HuH-7 (cell line): Measurements from ENCODE around the gene WSCD1.

Experiments
- DNase-seq: peaks from one replicate; pipeline ENCODE4 v3.0.0; 2011; ENCODE audit warnings: low spot score

WSCD1 gene

GRCh38 chr17:6107791-6108190 lies 37.6 kb downstream of the WSCD1 start:
- DNase-seq, result no peak

- DNase-seq, result no peak
These were observed 38.2 kb downstream of the WSCD1 start for GRCh38 chr17:6108382-6108781.

GRCh38 chr17:6108987-6109386 lies 38.8 kb downstream of the WSCD1 start:
- no peak for DNase-seq

- no peak for DNase-seq
These were observed 39.4 kb downstream of the WSCD1 start for GRCh38 chr17:6109536-6109935.

GRCh38 chr17:6110088-6110487 lies 39.9 kb downstream of the WSCD1 start:
- DNase-seq, result no peak

GRCh38 chr17:6110592-6110991 lies 40.4 kb downstream of the WSCD1 start:
- DNase-seq, result no peak

- DNase-seq, result no peak
These were observed 50.2 kb downstream of the WSCD1 start for GRCh38 chr17:6120351-6120750.

- DNase-seq, result no peak
These were observed 54.7 kb downstream of the WSCD1 start for GRCh38 chr17:6124856-6125255.

- no peak for DNase-seq
These were observed 56.6 kb downstream of the WSCD1 start for GRCh38 chr17:6126768-6127167.

- no peak for DNase-seq
These were observed 64.5 kb downstream of the WSCD1 start for GRCh38 chr17:6134721-6135120.

- DNase-seq, result no peak
These were observed 65.1 kb downstream of the WSCD1 start for GRCh38 chr17:6135236-6135635.

- no peak for DNase-seq
These were observed 65.8 kb downstream of the WSCD1 start for GRCh38 chr17:6135996-6136395.

GRCh38 chr17:6137716-6138502 lies 67.7 kb downstream of the WSCD1 start:
- no peak for DNase-seq

GRCh38 chr17:6138761-6139446 lies 68.7 kb downstream of the WSCD1 start:
- no peak for DNase-seq

- DNase-seq, result no peak
These were observed 69.3 kb downstream of the WSCD1 start for GRCh38 chr17:6139447-6139832.

GRCh38 chr17:6140188-6140587 lies 70.0 kb downstream of the WSCD1 start:
- DNase-seq, result no peak

GRCh38 chr17:6140728-6141330 lies 70.7 kb downstream of the WSCD1 start:
- DNase-seq, result no peak

- no peak for DNase-seq
These were observed 72.5 kb downstream of the WSCD1 start for GRCh38 chr17:6142701-6143100.

GRCh38 chr17:6145946-6146345 lies 75.8 kb downstream of the WSCD1 start:
- no peak for DNase-seq

GRCh38 chr17:6147042-6147441 lies 76.9 kb downstream of the WSCD1 start:
- DNase-seq, result no peak

- DNase-seq, result no peak
These were observed 83.2 kb downstream of the WSCD1 start for GRCh38 chr17:6153375-6153774.

GRCh38 chr17:6157716-6158115 lies 87.5 kb downstream of the WSCD1 start:
- DNase-seq, result no peak

GRCh38 chr17:6159541-6160231 lies 89.5 kb downstream of the WSCD1 start:
- no peak for DNase-seq
